Naive thymus-derived CD4-positive, alpha-beta T cell (primary cell): Measurements from ENCODE around the gene PATE3. TPM values are rescaled to one million over a fixed set of nuclear protein-coding genes. Genes with fewer than 3 reads are reported as not detected.

Experiments
- ATAC-seq: fragments of 150-1000 bp; cut with Tn5 transposase; 2 replicates; pipeline ENCODE4 v1.10.0; 2021; ENCODE audit warnings: mild to moderate bottlenecking, moderate library complexity
- CTCF ChIA-PET: fragments of 350-600 bp; sonication (Branson Sonifier 250); formaldehyde crosslinking; loops from one replicate; lab custom pipeline; 2021; ENCODE audit warnings: antibody characterized with exemption; lab: Charles Lee
- POLR2A ChIA-PET: fragments of 350-600 bp; sonication (Branson Sonifier 250); formaldehyde crosslinking; loops from one replicate; lab custom pipeline; 2021; ENCODE audit warnings: antibody characterized with exemption, inconsistent platforms; lab: Charles Lee
- DNase-seq, 9 donors: peaks; one replicate each; pipeline versions ENCODE4 v3.0.0 to v3.0.0-alpha.2; 2020 to 2022; ENCODE audit warnings: mixed read lengths in 1 of 9
- H3K27ac ChIP-seq: one replicate; pipeline ENCODE4 v1.7.0; 2013; ENCODE audit warnings: mild to moderate bottlenecking, low read depth, low read length, moderate library complexity
- H3K27me3 ChIP-seq, 2 donors: one replicate each; pipeline ENCODE4 v1.7.0; 2013; ENCODE audit warnings: low read length in 2 of 2, mild to moderate bottlenecking in 2 of 2, moderate library complexity in 2 of 2; ENCODE audit not compliant: control insufficient read depth in 2 of 2, insufficient read depth in 2 of 2
- H3K36me3 ChIP-seq, 3 experiments: 1 replicate in 2 of 3; 2 replicates in 1 of 3; pipeline ENCODE4 v1.7.0; 2013; ENCODE audit warnings: low read length in 3 of 3, mild to moderate bottlenecking in 3 of 3, moderate library complexity in 1 of 3; ENCODE audit not compliant: insufficient read depth in 3 of 3, control insufficient read depth in 2 of 3
- H3K4me1 ChIP-seq, 2 donors: one replicate each; pipeline ENCODE4 v1.7.0; 2013; ENCODE audit warnings: low read length in 2 of 2, mild to moderate bottlenecking in 2 of 2, moderate library complexity in 1 of 2; ENCODE audit not compliant: control insufficient read depth in 2 of 2, insufficient read depth in 2 of 2
- H3K4me3 ChIP-seq: 2 replicates; pipeline ENCODE4 v1.7.0; 2013; ENCODE audit warnings: mild to moderate bottlenecking, low read length
- H3K9me3 ChIP-seq, 3 experiments: 1 replicate in 2 of 3; 2 replicates in 1 of 3; pipeline ENCODE4 v1.7.0; 2013; ENCODE audit warnings: low read length in 3 of 3; ENCODE audit not compliant: control insufficient read depth in 2 of 3
- H3K27ac Mint-ChIP-seq, 9 donors: one replicate each; pipeline ENCODE4 v1.8.0; 2020 to 2022; ENCODE audit warnings: mixed read lengths in 9 of 9, mild to moderate bottlenecking in 8 of 9, moderate library complexity in 5 of 9, inconsistent platforms in 2 of 9
- H3K27me3 Mint-ChIP-seq, 5 donors: one replicate each; pipeline ENCODE4 v1.8.0; 2021 to 2022; ENCODE audit warnings: mixed read lengths in 5 of 5, mild to moderate bottlenecking in 1 of 5
- H3K36me3 Mint-ChIP-seq, 5 donors: one replicate each; pipeline ENCODE4 v1.8.0; 2020 to 2022; ENCODE audit warnings: mixed read lengths in 5 of 5, mild to moderate bottlenecking in 3 of 5, inconsistent platforms in 1 of 5
- H3K4me1 Mint-ChIP-seq, 7 donors: one replicate each; pipeline ENCODE4 v1.8.0; 2020 to 2022; ENCODE audit warnings: mixed read lengths in 7 of 7, mild to moderate bottlenecking in 3 of 7, inconsistent platforms in 1 of 7
- H3K4me3 Mint-ChIP-seq, 10 donors: one replicate each; pipeline ENCODE4 v1.8.0; 2020 to 2022; ENCODE audit warnings: mild to moderate bottlenecking in 10 of 10, mixed read lengths in 10 of 10, moderate library complexity in 6 of 10, inconsistent platforms in 2 of 10
- H3K9me3 Mint-ChIP-seq, 11 donors: one replicate each; pipeline ENCODE4 v1.8.0; 2020 to 2022; ENCODE audit warnings: mixed read lengths in 11 of 11, mild to moderate bottlenecking in 4 of 11, inconsistent platforms in 1 of 11, moderate library complexity in 1 of 11
- intact Hi-C, 2 donors: fragments of 100-400 bp; cut with micrococcal nuclease; formaldehyde crosslinking; loops; one replicate each; pipeline ENCODE4 v1.15.1; 2023
- polyA plus RNA-seq, 2 donors: library from polyadenylated mRNA; unstranded; fragments of 300-500 nt; fragmentation: Illumina TruSeq; gene quantifications; one replicate each; pipeline ENCODE4 v1.2.3, GENCODE V29; 2021
- total RNA-seq, 6 experiments: library from RNA in 5 of 6; stranded (reverse) in 5 of 6; gene quantifications; 1 replicate in 5 of 6; 2 replicates in 1 of 6; pipeline ENCODE4 v1.2.3 and lab custom pipeline; 2021 to 2026

The PATE3 gene
- not detected for total RNA-seq
- polyA plus RNA-seq: not detected
- total RNA-seq (lab: John Stamatoyannopoulos, UW): not detected

- Mint-ChIP-seq H3K4me1 (peaks cover 0 to 18% (median 0%) of the 10 kb centered on the region in 7 donors), H3K4me3 (no peak within 1 kb of the TSS), H3K36me3 (no peaks in the 10 kb centered on the region), H3K9me3 (peaks cover 0 to 6% (median 2%) of the 10 kb centered on the region in 11 donors), H3K27ac (peak within 1 kb of the TSS in 2 of 9 donors; percentile 30 to 52), H3K27me3 (peaks cover 0 to 10% (median 3%) of the 10 kb centered on the region in 5 donors)
- no peak within 1 kb of the TSS for H3K4me3 ChIP-seq
- ChIA-PET POLR2A (no interaction called here), CTCF (no interaction called here)
- no peak within 1 kb of the TSS for H3K27ac ChIP-seq
- no peaks in the 10 kb centered on the region for H3K9me3 ChIP-seq
- ATAC-seq (no peak), DNase-seq (no peak)
- peaks cover 0 to 4% of the 10 kb centered on the region in 2 donors for H3K4me1 ChIP-seq
- intact Hi-C loops: no loop called here
- no peaks in the 10 kb centered on the region for H3K27me3 ChIP-seq
- H3K36me3 ChIP-seq: no peaks in the 10 kb centered on the region
These were observed at the start of gene PATE3 for GRCh38 chr11:125787827-125788226. PATE3 (plus strand) TSS chr11:125788127; CDS start chr11:125788152, 25 bp downstream.

- peaks cover 0 to 23% (median 9%) of the 10 kb centered on the region in 11 donors for H3K9me3 Mint-ChIP-seq
- Histone ChIP-seq H3K27ac (no peak overlapping the region), H3K36me3 (no peaks in the 10 kb centered on the region), H3K4me1 (no peaks in the 10 kb centered on the region), H3K4me3 (no peak overlapping the region), H3K9me3 (no peaks in the 10 kb centered on the region), H3K27me3 (no peaks in the 10 kb centered on the region)
- H3K4me1 Mint-ChIP-seq: no peaks in the 10 kb centered on the region
- intact Hi-C loops: no loop called here
- ChIA-PET CTCF (no interaction called here), POLR2A (no interaction called here)
- no peaks in the 10 kb centered on the region for H3K36me3 Mint-ChIP-seq
- H3K4me3 Mint-ChIP-seq: no peak overlapping the region
- H3K27ac Mint-ChIP-seq: no peak overlapping the region
- no peak for ATAC-seq
- H3K27me3 Mint-ChIP-seq: peaks cover 0 to 21% (median 6%) of the 10 kb centered on the region in 5 donors
- DNase-seq: no peak
These were observed 47.3 kb upstream of the PATE3 start for GRCh38 chr11:125740617-125741016.

- ATAC-seq (no peak), DNase-seq (no peak)
- Histone ChIP-seq H3K36me3 (no peaks in the 10 kb centered on the region), H3K4me1 (no peaks in the 10 kb centered on the region), H3K27ac (no peak overlapping the region), H3K27me3 (no peaks in the 10 kb centered on the region), H3K9me3 (no peaks in the 10 kb centered on the region), H3K4me3 (no peak overlapping the region)
- ChIA-PET CTCF (no interaction called here), POLR2A (no interaction called here)
- intact Hi-C loops: loop anchor here in 1 of 2 donors (1.0 kb wide), 1 partner anchor 7 kb away; no protein-coding TSS in a partner anchor
- peaks cover 0 to 4% (median 0%) of the 10 kb centered on the region in 11 donors for H3K9me3 Mint-ChIP-seq
- peaks cover 0 to 12% (median 5%) of the 10 kb centered on the region in 5 donors for H3K27me3 Mint-ChIP-seq
- no peaks in the 10 kb centered on the region for H3K36me3 Mint-ChIP-seq
- H3K27ac Mint-ChIP-seq: no peak overlapping the region
- no peaks in the 10 kb centered on the region for H3K4me1 Mint-ChIP-seq
- H3K4me3 Mint-ChIP-seq: no peak overlapping the region
These were observed 44.2 kb upstream of the PATE3 start for GRCh38 chr11:125743681-125744080.

- peaks cover 0 to 20% (median 7%) of the 10 kb centered on the region in 5 donors for H3K27me3 Mint-ChIP-seq
- no peaks in the 10 kb centered on the region for H3K4me1 Mint-ChIP-seq
- H3K9me3 ChIP-seq: no peaks in the 10 kb centered on the region
- H3K27ac ChIP-seq: no peak within 1 kb of the TSS
- DNase-seq: no peak
- ChIA-PET POLR2A (no interaction called here), CTCF (no interaction called here)
- no peaks in the 10 kb centered on the region for H3K4me1 ChIP-seq
- no peaks in the 10 kb centered on the region for H3K27me3 ChIP-seq
- H3K27ac Mint-ChIP-seq: no peak within 1 kb of the TSS
- intact Hi-C loops: no loop called here
- no peak for ATAC-seq
- H3K36me3 ChIP-seq: no peaks in the 10 kb centered on the region
- H3K4me3 ChIP-seq: no peak within 1 kb of the TSS
- H3K36me3 Mint-ChIP-seq: no peaks in the 10 kb centered on the region
- H3K9me3 Mint-ChIP-seq: no peaks in the 10 kb centered on the region
- H3K4me3 Mint-ChIP-seq: no peak within 1 kb of the TSS
These were observed 41.9 kb upstream of the PATE3 start, which contains the start of gene PATE1 for GRCh38 chr11:125745979-125746378. PATE1 (plus strand) TSS chr11:125746279; CDS start chr11:125746305, 26 bp downstream.

- no peak overlapping the region for H3K27ac Mint-ChIP-seq
- Histone ChIP-seq H3K27me3 (no peaks in the 10 kb centered on the region), H3K4me3 (no peak overlapping the region), H3K4me1 (no peaks in the 10 kb centered on the region), H3K27ac (no peak overlapping the region), H3K9me3 (no peaks in the 10 kb centered on the region), H3K36me3 (no peaks in the 10 kb centered on the region)
- H3K9me3 Mint-ChIP-seq: peaks cover 0 to 5% (median 0%) of the 10 kb centered on the region in 11 donors
- intact Hi-C loops: no loop called here
- POLR2A ChIA-PET: no interaction called here
- ATAC-seq (no peak), DNase-seq (no peak)
- no peak overlapping the region for H3K4me3 Mint-ChIP-seq
- peaks cover 3 to 43% (median 18%) of the 10 kb centered on the region in 5 donors for H3K27me3 Mint-ChIP-seq
- no peaks in the 10 kb centered on the region for H3K36me3 Mint-ChIP-seq
- H3K4me1 Mint-ChIP-seq: no peaks in the 10 kb centered on the region
- CTCF ChIA-PET: no interaction called here
These were observed 37.3 kb upstream of the PATE3 start for GRCh38 chr11:125750629-125751028.

GRCh38 chr11:125756050-125756449 is 31.9 kb upstream of the PATE3 start:
- ChIA-PET CTCF (no interaction called here), POLR2A (no interaction called here)
- no peaks in the 10 kb centered on the region for H3K9me3 ChIP-seq
- H3K4me3 ChIP-seq: no peak overlapping the region
- H3K27ac ChIP-seq: no peak overlapping the region
- ATAC-seq: no peak
- H3K4me1 Mint-ChIP-seq: no peaks in the 10 kb centered on the region
- H3K27me3 ChIP-seq: no peaks in the 10 kb centered on the region
- H3K36me3 Mint-ChIP-seq: peaks cover 0 to 6% (median 0%) of the 10 kb centered on the region in 5 donors
- H3K27ac Mint-ChIP-seq: no peak overlapping the region
- no peak for DNase-seq
- H3K4me1 ChIP-seq: no peaks in the 10 kb centered on the region
- peaks cover 5 to 40% (median 28%) of the 10 kb centered on the region in 5 donors for H3K27me3 Mint-ChIP-seq
- H3K9me3 Mint-ChIP-seq: peaks cover 4 to 28% (median 13%) of the 10 kb centered on the region in 11 donors
- intact Hi-C loops: no loop called here
- no peaks in the 10 kb centered on the region for H3K36me3 ChIP-seq
- H3K4me3 Mint-ChIP-seq: no peak overlapping the region

- peaks cover 0 to 16% (median 0%) of the 10 kb centered on the region in 7 donors for H3K4me1 Mint-ChIP-seq
These were observed 25.5 kb upstream of the PATE3 start for GRCh38 chr11:125762445-125762844.

More at GRCh38 chr11:125762445-125762844, 25.5 kb upstream of the PATE3 start:
- no peaks in the 10 kb centered on the region for H3K9me3 ChIP-seq
- H3K27ac Mint-ChIP-seq: no peak overlapping the region
- intact Hi-C loops: no loop called here
- H3K36me3 ChIP-seq: no peaks in the 10 kb centered on the region
- H3K4me3 Mint-ChIP-seq: no peak overlapping the region
- DNase-seq (no peak), ATAC-seq (no peak)
- no peak overlapping the region for H3K27ac ChIP-seq
- H3K4me1 ChIP-seq: no peaks in the 10 kb centered on the region
- no peak overlapping the region for H3K4me3 ChIP-seq
- H3K36me3 Mint-ChIP-seq: peaks cover 0 to 4% (median 0%) of the 10 kb centered on the region in 5 donors
- no peaks in the 10 kb centered on the region for H3K27me3 ChIP-seq
- peaks cover 0 to 32% (median 28%) of the 10 kb centered on the region in 5 donors for H3K27me3 Mint-ChIP-seq
- POLR2A ChIA-PET: no interaction called here
- CTCF ChIA-PET: no interaction called here
- H3K9me3 Mint-ChIP-seq: peaks cover 0 to 22% (median 11%) of the 10 kb centered on the region in 11 donors
